GM12865 (cell line): Measurements from ENCODE around the gene MYH11.
"Not testable (repeated sequence)": the region's sequence is repeated elsewhere in the genome, so short reads cannot be mapped to it uniquely, and the experiment has no call there.

ENCODE experiments used
- DNase-seq: peaks from one replicate; pipeline ENCODE4 v3.0.0; 2010; ENCODE audit warnings: low read depth
- H3K4me3 ChIP-seq: 2 replicates; pipeline ENCODE4 v1.5.1; 2011; ENCODE audit warnings: mild to moderate bottlenecking, low read depth, low read length, control low read depth
- CTCF ChIP-seq: IDR thresholded peaks from 2 replicates; pipeline ENCODE4 v1.5.1; 2011; ENCODE audit warnings: low read length, control low read depth, low read depth, inconsistent platforms; ENCODE audit not compliant: insufficient read depth; ENCODE audit errors: missing control alignments

Gene MYH11

GRCh38 chr16:15732416-15732815, 124.4 kb downstream of the MYH11 start:
- no peak for TF ChIP-seq CTCF
- DNase-seq: no peak
- H3K4me3 ChIP-seq: no peak overlapping the region

GRCh38 chr16:15729152-15729551, 127.7 kb downstream of the MYH11 start:
- no peak overlapping the region for H3K4me3 ChIP-seq
- TF ChIP-seq CTCF: no peak
- DNase-seq: no peak

- not testable (repeated sequence) for DNase-seq, H3K4me3 ChIP-seq
These were observed 129.1 kb downstream of the MYH11 start for GRCh38 chr16:15727697-15728096.

- no peak for TF ChIP-seq CTCF
- no peak overlapping the region for H3K4me3 ChIP-seq
- no peak for DNase-seq
These were observed 130.1 kb downstream of the MYH11 start for GRCh38 chr16:15726715-15727114.

- no peak for TF ChIP-seq CTCF
- no peak for DNase-seq
- H3K4me3 ChIP-seq: no peak overlapping the region
These were observed 131.1 kb downstream of the MYH11 start for GRCh38 chr16:15725641-15726240.

- no peak for TF ChIP-seq CTCF
- no peak overlapping the region for H3K4me3 ChIP-seq
- no peak for DNase-seq
These were observed 133.0 kb downstream of the MYH11 start for GRCh38 chr16:15723808-15724207.

GRCh38 chr16:15721018-15721417, 135.8 kb downstream of the MYH11 start:
- H3K4me3 ChIP-seq: no peak overlapping the region
- no peak for DNase-seq
- no peak for TF ChIP-seq CTCF
